ENCODE data around the gene WDFY2.

DNA sequence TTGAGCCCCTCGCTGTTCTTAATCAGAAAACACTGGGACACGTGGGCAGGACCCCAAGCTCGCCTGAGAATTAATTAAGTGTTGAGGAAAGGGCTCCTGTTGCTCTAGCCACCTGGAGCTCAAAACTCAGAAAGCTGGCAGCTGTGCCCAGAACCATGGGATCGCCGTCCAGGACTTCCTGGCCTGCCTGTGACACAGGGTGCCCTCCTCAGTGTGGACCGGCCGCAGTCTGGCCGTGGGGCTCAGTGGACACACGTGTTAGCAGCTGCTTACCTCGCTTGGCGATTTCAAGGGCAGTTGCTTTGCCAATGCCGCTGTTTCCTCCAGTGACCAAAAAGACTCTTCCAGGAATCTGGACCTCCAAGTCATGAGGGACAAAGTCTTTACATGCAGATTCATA, 215.0 kb downstream of the WDFY2 start:
- no peak for TF ChIP-seq CREB1 (IDR thresholded peaks at IDR 0.05)
- no peak for TF ChIP-seq NRF1 (IDR thresholded peaks at IDR 0.05; ENCODE audit: low read depth, low read length)
- TF ChIP-seq USF2 (IDR thresholded peaks at IDR 0.05; ENCODE audit: low read length), result no peak
- no peak for TF ChIP-seq GABPA (IDR thresholded peaks at IDR 0.05; ENCODE audit: borderline replicate concordance, insufficient read depth, low read length)
- TF ChIP-seq POLR2AphosphoS5 (IDR thresholded peaks at IDR 0.05; ENCODE audit: low read depth, low read length), result no peak
- no peak for TF ChIP-seq EZH2 (IDR thresholded peaks at IDR 0.05; ENCODE audit: low read depth, low read length, severe bottlenecking)

All from H1 (cell line).